GM19395 (cell line): ENCODE results near the gene NOX3.

ENCODE experiments used
- ATAC-seq: cut with Tn5 transposase; IDR thresholded peaks from one replicate; pipeline ENCODE4 v1.9.1; 2021; ENCODE audit warnings: mild to moderate bottlenecking, moderate library complexity; ENCODE audit not compliant: unreplicated experiment

NOX3 gene

DNA sequence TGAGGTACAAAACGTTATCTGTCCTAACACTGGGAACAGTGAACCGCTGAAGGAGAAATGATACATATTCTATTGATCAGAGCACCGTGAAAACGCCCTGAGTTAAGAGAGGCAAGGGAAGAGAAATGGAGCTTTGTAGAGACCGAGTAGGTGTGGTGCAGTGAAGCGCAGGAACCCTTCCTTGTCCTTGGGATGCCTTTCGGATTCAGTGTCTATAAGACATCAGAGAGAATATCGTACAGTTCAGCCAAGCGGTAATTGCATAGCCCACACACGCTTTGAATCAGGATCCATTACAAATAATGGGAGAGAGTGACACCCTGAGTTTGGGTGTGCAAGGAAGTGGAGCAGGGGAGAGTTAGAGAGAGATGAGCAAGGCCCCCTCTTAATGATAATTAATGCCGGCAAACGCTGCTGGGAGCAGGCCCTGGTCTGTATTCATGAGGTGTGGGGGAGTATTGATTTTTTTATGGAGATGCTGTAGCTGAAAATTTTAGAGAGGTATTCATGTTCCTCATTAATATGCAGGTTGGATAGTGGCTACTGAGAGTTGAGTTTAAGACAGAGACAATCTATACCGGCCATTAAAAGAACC lies 20.7 kb downstream of the NOX3 start:
- ATAC-seq = no peak

DNA sequence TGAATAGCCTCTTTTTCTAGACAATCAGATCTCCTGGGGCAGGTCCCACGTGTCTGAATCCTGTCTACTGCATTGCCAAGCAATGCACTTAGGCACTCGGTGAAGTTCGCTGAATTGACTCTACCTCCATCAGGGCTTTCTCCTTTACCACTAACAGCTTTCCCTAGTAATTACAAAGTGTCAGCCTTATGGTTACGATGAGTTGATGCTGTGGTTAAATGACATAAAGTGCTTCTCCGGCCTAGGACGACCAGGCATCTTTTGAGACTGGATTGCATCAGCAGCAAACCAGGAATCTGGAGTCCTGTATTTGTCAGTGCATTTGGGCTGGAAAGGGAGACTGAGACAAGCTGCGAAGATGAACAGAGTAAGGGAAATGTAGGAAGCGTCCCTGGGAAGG lies 21.5 kb downstream of the NOX3 start:
- no peak for ATAC-seq

DNA sequence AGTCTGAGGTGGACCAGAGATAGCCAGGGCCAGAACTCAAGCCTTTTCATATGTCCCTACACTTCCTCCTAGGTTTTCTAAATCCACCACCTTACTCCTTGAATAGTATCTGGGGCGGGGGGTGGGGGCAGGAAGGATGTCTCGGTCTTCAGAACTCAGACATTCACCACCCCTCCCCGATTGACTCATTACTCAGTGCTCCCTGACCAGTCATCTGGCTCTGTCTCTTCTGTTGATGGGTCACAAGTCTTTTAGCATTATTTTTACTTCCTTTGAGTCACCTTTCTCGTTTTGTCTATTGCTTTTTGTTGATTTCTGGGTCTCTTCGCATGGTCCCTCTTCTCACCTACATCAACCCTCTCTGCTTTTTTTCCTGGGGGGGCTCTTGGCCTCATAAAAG lies 23.3 kb downstream of the NOX3 start:
- ATAC-seq = no peak

DNA sequence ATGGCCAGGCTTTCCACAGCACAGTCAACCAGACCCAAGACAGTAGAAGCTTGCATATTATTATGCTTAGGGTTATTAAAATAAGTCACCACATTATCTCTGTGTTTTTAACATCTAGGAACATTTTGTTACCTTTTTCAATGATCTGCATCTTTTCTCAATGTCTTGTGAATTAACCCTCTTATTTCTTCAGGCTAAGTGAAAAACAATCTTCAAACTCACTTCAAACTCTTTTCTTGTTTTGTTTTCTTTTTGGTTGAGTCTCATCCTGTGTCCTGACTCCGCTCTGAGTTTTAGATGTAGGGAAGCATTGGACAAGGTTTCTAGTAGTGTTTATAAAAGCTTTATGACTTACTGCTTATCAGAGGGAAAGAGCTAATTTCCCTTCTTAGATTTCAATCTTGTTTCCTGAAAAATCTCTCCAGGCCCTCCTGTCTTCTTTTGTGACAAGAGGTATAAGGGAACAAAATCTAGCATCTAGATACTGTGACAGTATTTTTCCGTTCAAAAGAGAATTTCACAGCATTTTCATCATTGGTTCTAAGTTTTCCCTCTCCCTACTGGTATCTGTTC lies 26.2 kb downstream of the NOX3 start:
- no peak for ATAC-seq

DNA sequence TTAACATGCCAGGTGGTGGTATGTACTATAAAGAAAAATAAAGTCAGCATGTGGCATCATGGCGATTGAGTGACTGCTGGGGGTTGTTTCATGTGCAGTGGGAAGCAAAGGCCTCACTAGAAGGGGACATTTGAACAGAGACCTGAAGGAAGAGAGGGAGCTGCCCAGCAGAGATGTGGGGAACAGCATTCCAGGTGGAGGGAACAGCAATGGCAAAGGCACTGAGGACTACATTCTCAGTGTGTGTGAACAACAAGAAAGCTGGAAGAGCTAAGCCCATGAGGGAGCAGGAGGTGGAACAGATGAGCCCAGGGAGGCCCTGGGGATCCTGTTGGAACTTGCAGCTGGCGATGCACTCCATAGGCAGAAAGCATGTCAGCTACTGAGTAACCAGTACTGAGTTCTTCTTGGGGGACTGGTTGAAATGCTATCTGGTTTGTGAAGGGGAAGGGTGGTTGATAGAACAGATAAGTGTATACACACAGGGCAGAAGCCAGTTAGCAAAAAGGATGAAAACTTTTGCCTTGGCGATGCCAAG lies 29.2 kb downstream of the NOX3 start:
- no peak for ATAC-seq

DNA sequence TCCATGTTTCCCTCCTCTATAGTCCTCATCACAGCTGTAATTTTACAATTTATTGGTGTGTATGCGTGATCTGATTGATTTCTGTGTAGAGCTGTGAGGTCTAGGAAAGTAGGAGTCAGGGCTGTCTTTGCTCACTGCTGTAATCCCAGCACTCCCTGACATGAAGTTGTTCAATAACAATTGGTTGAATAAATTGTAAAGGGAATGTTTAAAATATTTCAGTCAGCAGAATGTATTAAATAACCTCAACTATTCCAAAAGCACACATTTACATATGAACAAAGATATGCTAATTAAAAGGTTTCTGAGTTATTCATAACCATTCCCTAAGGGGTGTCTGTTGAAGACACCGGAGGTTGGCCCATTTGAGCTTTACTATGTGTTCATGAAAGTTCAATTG lies 31.5 kb downstream of the NOX3 start:
- no peak for ATAC-seq

DNA sequence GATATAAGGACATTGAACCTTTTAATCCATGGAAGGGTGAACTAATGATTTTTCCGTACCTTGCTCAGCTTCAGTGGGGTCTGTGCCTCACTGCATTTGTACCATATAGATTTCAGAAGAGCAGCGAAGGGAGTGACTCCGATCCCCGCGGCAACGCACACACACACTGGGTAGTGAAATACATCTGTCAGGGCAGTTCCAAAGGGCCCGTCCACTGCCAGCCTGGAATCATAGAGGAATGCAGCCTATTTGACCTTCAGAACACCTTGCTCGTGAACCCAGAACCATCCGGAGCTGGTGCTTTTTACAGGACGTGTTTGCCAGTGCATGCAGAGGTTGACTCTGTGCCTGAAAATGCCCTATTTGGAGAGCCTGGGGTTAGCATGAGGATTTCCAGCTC lies 33.0 kb downstream of the NOX3 start:
- no peak for ATAC-seq

DNA sequence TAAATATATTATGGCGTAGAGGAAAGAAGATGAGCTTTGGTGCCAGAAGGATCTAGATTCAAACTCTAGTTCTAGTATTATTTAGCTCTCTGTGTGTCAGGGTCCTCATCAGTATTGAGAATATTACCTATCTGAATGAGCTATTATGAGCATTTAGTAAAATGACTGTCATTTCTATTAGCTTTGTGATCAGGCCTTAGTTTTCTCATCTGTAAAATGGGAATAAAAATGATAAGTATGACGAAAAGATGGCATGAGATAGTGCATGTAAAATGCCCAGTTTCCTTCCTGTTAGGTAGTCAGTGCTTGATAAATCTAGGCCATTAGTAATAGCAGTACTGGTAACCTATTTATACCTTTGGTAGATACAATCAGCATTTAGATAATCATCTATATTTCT lies 35.1 kb downstream of the NOX3 start:
- ATAC-seq = no peak

DNA sequence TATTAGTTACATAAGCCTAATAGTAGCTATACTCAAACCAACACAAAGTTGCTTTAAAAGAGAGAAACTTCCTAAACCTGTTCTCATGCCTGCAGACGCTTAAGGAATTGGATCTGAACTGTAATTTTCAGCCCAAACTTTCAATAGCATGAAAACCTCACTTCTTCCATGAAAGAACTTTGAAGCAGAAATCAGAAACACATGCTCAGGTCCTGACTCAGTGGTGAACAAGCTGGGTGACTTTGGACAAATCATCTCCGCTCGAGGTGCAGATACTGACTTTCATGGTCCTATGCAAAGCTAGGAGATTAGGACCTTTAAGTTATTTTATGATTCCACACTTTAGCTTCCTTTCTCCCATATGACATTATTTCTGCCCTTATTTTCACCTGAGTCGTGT lies 36.5 kb downstream of the NOX3 start:
- ATAC-seq = no peak

DNA sequence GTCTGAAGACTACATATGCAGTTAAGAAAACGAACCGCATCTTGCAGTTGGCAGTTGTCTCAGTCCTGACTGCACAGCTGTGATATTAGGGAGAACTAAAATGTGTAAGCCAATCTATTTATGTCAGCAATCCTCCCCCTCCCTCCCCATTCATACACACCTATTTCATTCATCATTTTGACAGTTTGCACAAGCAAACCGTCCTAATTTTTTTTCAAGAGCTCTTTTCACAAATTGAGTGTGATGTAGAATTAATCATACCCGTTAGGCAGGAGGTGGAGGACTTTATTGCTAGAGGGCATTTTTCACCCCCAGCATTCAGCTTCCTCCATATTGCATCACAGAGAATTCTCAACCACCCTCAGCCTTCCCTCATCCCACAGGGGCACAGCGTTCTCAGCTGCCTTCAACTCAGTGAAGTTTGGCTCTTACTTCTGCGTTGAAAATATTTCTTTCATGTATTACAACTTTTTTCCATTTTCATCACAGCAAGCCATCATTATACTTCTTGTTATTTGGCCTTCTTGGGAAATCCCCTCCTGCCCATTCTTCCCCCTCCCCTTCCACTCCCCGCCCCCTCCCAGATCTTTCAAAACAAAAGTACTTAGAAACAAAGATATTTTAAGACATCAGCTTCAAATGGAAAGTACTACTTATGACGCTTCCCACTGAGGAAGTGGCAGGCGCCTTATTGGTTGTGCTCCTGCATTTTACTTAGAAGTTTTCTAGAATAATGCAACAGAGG lies 37.5 kb downstream of the NOX3 start:
- ATAC-seq = peak; percentile 65

DNA sequence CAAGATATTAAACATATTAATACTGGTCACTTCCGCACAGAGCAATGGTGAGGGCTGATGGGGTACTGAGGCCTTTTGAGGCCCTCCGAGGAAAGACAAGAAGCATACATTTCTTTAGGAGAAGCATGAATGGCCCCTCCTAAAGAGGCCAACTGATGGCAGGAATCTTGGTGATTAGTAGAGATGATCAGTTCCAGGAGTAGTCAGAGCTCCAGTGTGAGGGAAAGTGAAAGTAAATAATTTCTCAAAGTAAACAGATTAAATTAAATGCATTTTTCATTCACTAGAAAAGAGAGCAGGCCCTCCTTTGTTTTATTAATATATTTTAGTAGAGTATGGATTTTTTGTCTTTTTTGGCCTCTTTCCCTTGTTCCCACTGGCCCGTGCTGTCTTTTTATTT lies 38.2 kb downstream of the NOX3 start:
- peak; percentile 30 for ATAC-seq

DNA sequence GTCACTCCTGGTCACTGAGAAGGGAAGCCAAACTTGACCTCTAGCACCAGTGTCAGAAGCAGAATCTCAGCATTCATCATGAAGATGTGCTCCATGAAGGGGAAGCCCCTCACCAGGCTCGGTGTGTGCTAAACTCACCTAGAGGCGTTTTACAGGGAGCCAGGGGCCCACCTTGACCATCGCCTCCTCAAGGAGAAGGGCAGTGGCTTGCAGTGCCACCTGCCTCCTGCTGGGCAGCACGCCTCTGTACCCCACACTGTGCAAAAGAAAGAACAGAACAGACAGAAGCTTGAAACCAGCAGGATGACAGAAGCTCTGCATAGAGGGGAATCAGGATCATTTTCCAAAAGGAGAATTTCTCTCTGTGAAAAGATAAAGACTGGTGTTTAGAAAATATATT lies 39.7 kb downstream of the NOX3 start:
- no peak for ATAC-seq

DNA sequence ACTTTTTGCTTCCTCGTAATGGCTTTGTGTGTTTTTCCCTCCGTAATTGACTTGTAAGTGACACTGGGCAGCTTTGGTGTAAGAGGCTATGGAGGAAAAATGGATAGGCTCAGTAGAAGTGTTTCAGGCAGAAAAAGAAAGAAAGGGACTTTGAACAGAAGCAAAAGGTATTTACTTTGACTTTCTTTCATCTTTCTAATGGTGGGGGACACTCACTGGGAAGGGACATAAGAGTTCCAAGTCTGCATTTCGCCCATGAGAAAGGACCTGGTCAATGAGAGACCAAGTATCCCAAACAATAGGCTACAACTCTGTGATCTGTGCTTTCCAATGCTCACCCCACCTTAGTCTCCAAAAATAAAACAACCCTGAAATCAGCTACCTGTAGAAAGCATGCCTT lies 41.6 kb downstream of the NOX3 start:
- ATAC-seq = no peak

DNA sequence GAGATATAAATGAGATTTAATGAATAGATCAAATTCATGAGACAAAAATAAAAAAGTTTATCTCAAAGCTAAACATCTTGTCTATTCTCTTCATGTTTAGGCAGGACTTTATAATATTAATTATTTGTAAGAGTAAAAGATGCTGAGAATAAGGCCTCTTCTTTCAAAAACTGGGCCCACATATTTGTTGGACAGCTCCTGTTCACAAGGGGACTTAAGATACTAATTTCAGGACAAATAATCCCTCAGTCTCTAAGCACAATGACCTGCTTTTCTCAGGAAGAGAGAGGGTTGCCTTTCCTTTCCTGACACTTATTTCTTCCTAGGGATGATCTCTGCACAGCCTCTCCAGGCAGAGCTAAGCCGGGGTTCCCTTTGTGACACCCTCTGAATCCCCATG lies 43.3 kb downstream of the NOX3 start:
- no peak for ATAC-seq

DNA sequence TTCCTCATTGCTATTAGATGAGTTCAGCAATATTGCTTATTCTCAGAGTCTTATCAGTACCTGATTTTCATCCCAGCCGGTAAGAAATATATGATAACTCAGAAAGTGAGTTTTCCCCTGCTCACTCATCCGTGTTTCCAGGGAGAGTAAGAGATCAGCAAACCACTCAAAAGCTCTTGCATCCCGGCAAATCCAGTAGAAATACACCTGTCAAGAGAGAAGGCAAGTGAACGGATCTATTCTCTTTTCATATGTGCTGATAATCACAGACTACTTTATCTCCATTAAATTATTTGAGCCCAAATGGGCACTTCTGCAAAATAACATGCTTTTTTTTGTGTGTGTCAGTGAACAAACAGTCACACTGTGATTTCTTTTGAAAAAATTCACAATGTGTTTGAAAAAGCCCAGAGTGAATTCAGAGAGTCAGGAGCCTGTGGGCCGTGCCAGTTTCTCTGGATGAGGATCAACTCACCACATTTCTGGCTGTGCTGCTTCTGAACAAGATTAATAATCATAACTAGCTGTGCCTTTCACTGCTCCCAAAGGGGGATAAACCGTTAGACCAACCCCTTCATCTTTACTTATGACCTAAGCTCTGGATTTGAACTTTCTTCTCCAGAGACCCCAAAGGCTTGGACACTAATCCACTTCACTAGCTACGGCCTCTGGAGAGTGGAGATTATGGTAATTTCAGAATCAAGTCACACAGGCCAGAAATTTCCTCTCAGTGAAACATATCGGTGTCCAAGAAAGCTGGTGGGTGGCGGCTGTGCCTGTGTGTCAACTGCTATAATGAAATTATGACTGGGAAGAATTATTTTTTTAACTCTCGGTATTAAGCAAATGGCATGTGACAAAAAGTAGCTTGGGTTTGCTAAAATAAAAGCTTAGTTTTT lies 44.2 kb downstream of the NOX3 start:
- no peak for ATAC-seq

DNA sequence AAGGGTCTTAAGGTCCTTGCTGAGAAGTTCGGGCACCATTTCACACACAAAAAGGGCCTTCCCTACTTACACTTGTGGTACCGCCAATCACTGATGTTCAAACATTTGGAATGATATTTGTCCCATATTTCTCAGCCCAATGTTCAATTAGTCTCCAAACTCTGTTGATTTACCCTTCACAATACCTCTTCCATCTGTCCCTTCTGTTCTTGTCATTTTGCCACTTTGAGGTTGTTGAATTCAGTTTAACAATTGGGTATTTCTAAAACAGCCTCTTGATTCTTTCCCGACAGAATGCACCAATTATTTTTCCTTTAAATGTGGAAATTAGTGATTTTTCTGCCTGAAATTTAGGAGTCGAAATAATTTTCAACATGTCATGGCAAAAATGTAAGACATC lies 46.2 kb downstream of the NOX3 start:
- ATAC-seq = no peak

DNA sequence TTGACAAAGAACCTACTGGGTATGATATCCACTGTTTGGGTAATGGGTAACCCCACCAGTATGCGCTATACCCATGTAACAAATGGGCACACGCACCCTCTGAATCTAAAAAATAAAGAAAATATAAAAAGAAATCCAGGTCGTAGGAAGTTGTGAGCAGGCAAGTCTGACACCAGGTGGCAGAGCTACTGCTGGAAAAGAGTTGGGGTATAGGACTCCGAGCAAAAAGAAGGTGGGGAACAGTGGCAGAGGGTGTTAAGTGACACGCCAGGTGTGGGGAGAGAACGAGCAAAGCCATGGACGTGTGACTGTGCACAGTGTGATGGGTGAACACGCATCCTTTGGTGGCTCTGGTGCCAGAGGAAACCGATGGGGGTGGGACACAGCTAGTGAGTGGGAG lies 46.7 kb downstream of the NOX3 start:
- ATAC-seq = no peak

DNA sequence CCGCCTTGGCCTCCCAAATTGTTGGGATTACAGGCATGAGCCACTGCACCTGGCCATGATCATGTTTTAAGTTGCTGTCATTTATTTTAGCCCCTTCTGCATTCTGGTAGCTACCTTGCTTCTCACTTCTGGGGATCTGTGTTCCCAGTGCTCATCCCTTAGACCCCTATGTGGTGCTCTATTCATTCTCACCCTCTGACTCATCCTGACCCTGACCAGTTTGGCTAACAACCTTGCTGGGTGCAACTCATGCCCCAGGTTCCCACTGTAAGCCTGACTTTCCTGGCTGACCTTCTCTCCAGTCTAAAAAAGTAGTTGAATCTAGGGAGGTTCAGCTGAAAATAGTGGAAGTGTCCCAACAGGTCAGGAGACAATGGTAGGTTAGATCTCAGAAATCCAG lies 47.4 kb downstream of the NOX3 start:
- ATAC-seq = no peak

DNA sequence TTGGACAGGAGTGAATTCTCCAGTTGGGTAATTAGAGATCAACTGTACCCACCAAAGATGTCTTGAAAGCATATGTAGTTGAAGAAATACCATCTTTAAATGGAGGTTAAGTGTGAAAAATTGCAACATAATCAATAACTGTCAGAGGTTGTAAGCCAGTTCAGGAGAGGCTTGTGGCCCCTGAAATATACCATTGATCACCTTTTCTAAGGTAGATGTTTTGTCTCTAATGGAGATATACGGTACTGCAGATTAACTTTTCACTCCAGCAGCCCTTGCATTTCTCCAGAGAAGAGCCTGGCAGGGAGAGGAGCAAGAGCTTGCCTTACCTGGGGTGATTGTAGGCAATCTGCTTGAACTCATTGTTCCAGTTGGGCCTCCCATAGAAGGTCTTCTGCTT lies 48.8 kb downstream of the NOX3 start:
- no peak for ATAC-seq

DNA sequence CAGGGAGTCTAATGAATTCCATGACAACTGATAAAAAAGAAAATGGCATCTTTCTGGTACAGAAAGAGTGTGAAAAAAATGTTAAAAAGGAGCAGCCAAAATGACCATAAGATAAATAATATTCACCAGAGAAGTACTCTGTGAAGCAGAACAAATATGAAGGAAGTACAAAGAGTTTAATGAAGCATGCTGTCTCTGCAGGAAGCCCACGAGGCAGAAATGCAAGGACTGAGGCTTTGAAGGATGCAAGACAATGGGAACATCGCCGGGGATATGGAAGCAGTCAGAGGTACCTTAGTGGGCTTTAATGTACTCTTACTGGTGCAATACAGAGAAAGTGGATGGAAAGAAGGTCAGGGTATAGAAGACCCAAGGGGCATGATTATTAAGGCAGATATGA lies 50.7 kb downstream of the NOX3 start:
- no peak for ATAC-seq

DNA sequence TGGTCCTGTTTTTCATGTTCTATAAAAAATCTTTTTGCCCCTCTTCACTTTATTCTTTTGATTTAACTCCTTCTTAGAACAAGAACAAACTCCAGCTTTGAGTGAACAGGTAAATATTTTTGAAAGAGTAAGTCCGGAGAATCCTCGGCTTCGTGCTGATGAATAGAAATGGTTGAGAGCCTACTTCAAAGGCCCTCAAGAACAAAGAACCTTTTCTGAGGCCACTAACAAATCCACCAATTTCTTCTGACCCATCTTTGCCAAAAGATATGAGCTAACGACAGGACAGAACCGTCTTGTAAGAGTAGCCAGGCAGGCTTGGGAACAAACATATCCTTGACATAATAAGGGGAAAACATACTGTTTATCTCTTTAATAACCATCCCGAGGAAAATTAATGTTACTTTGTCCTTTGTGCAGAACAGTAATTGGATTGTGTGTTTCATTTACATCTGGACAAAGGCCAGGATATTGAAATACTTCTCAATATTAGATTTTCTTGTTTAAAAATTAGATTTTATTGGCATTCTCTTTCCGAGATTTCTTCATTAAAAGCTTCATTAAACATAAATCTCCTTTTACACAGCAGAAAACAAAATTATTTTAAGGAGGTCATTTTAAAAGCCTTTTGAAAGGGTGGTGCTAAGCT lies 52.9 kb downstream of the NOX3 start:
- no peak for ATAC-seq
